Measurements from ENCODE around the gene AP1S3.

- TF ChIP-seq, protein P1, sequence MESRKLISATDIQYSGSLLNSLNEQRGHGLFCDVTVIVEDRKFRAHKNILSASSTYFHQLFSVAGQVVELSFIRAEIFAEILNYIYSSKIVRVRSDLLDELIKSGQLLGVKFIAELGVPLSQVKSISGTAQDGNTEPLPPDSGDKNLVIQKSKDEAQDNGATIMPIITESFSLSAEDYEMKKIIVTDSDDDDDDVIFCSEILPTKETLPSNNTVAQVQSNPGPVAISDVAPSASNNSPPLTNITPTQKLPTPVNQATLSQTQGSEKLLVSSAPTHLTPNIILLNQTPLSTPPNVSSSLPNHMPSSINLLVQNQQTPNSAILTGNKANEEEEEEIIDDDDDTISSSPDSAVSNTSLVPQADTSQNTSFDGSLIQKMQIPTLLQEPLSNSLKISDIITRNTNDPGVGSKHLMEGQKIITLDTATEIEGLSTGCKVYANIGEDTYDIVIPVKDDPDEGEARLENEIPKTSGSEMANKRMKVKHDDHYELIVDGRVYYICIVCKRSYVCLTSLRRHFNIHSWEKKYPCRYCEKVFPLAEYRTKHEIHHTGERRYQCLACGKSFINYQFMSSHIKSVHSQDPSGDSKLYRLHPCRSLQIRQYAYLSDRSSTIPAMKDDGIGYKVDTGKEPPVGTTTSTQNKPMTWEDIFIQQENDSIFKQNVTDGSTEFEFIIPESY (IDR thresholded peaks at IDR 0.05; ENCODE audit: extremely low read depth, insufficient replicate concordance, low read length) = no peak
- no peak for TF ChIP-seq CTCF (IDR thresholded peaks at IDR 0.05 in 2 of 3, conservative IDR thresholded peaks at IDR 0.05 in 1 of 3; ENCODE audit: borderline replicate concordance in 1 of 3, insufficient read depth in 1 of 3, low read depth in 2 of 3, low read length in 2 of 3)
- TF ChIP-seq EZH2 (IDR thresholded peaks at IDR 0.05) = no peak
- no peak for TF ChIP-seq POLR2A (IDR thresholded peaks at IDR 0.05; ENCODE audit: borderline replicate concordance, extremely low read depth, insufficient read depth, insufficient read length)
Measured at GRCh38 chr2:223753940-223754339, 83.4 kb downstream of the AP1S3 start.
